ENCODE results near the gene TMPRSS2.
"Not testable (repeated sequence)": the region's sequence is repeated elsewhere in the genome, so short reads cannot be mapped to it uniquely, and the experiment has no call there.

The TMPRSS2 gene

GRCh38 chr21:41427556-41427955 is 80.4 kb downstream of the TMPRSS2 start:
- no peak for TF ChIP-seq CTCF (IDR thresholded peaks at IDR 0.05; ENCODE audit: low read depth, low read length)
- H3K4me3 ChIP-seq (ENCODE audit: low read depth, low read length): no peak overlapping the region

GRCh38 chr21:41426676-41427404 is 81.1 kb downstream of the TMPRSS2 start:
- peak overlapping the region; percentile 57 for H3K4me3 ChIP-seq (ENCODE audit: low read depth, low read length)
- no peak for TF ChIP-seq CTCF (IDR thresholded peaks at IDR 0.05; ENCODE audit: low read depth, low read length)

- H3K4me3 ChIP-seq (ENCODE audit: low read depth, low read length): peak within 1 kb of the TSS; percentile 57
- TF ChIP-seq CTCF (IDR thresholded peaks at IDR 0.05; ENCODE audit: low read depth, low read length): no peak
Observed at GRCh38 chr21:41425954-41426675, 81.8 kb downstream of the TMPRSS2 start, which contains the start of gene MX1. MX1 (plus strand) TSS chr21:41426239; CDS start chr21:41432071, 5,832 bp downstream.

- TF ChIP-seq CTCF (IDR thresholded peaks at IDR 0.05; ENCODE audit: low read depth, low read length): no peak
- H3K4me3 ChIP-seq (ENCODE audit: low read depth, low read length): peak overlapping the region; percentile 57
Observed at GRCh38 chr21:41425588-41425953, 82.4 kb downstream of the TMPRSS2 start.

GRCh38 chr21:41423305-41423636 is 84.7 kb downstream of the TMPRSS2 start:
- not testable (repeated sequence) for H3K4me3 ChIP-seq (ENCODE audit: low read depth, low read length)

- no peak for TF ChIP-seq CTCF (IDR thresholded peaks at IDR 0.05; ENCODE audit: low read depth, low read length)
- H3K4me3 ChIP-seq (ENCODE audit: low read depth, low read length): no peak overlapping the region
Observed at GRCh38 chr21:41422546-41423304, 85.2 kb downstream of the TMPRSS2 start.

GRCh38 chr21:41420998-41421397 is 87.0 kb downstream of the TMPRSS2 start:
- H3K4me3 ChIP-seq (ENCODE audit: low read depth, low read length): peak overlapping the region; percentile 71

Measured in WI38 (cell line).